ENCODE data around the gene DNAJB7.

DNA sequence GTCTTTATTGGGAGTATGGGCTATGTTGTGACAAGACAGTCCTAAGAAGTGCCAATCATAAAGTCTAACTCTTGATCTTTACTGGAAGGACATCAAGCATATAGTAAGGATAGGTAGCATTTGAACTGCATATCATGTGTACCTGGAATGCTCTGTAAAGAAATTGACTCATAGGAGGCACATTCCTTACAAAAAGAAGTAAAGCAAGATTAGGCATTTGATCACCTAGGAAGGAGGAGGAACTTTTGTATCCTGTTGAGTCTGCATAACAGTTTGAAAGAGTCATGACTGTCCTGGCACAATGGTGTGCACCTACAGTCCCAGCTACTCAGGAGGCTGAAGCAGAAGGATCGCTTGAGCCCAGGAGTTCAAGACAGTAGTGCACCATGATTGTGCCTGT, 42.2 kb upstream of the DNAJB7 start:
- TF ChIP-seq, protein P1, sequence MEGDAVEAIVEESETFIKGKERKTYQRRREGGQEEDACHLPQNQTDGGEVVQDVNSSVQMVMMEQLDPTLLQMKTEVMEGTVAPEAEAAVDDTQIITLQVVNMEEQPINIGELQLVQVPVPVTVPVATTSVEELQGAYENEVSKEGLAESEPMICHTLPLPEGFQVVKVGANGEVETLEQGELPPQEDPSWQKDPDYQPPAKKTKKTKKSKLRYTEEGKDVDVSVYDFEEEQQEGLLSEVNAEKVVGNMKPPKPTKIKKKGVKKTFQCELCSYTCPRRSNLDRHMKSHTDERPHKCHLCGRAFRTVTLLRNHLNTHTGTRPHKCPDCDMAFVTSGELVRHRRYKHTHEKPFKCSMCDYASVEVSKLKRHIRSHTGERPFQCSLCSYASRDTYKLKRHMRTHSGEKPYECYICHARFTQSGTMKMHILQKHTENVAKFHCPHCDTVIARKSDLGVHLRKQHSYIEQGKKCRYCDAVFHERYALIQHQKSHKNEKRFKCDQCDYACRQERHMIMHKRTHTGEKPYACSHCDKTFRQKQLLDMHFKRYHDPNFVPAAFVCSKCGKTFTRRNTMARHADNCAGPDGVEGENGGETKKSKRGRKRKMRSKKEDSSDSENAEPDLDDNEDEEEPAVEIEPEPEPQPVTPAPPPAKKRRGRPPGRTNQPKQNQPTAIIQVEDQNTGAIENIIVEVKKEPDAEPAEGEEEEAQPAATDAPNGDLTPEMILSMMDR (optimal IDR thresholded peaks at IDR 0.05 in 1 of 3, IDR thresholded peaks at IDR 0.05 in 1 of 3, conservative IDR thresholded peaks at IDR 0.05 in 1 of 3; ENCODE audit: extremely low read depth in 1 of 3, insufficient read depth in 2 of 3, low read length in 3 of 3), result no peak
- TF ChIP-seq EZH2 (IDR thresholded peaks at IDR 0.05; ENCODE audit: low read length), result no peak
